ENCODE results near the gene PRKRA. TPM values are rescaled to one million over a fixed set of nuclear protein-coding genes. Genes with fewer than 3 reads are reported as not detected.
"Not testable (repeated sequence)": the region's sequence is repeated elsewhere in the genome, so short reads cannot be mapped to it uniquely, and the experiment has no call there.

PRKRA gene
- total RNA-seq, 3 donors from 2014 or later, result 28.7 to 55.6 (median 31.5) TPM

- DNase-seq, result peak; percentile 66 to 81 (median 74)
- H3K36me3 ChIP-seq (ENCODE audit: low read depth), result no peaks in the 10 kb centered on the region
- H3K4me3 ChIP-seq, result no peak overlapping the region
- intact Hi-C loops (cut with DNase I, micrococcal nuclease), result no loop called here
- H3K4me1 ChIP-seq (ENCODE audit: low read depth), result peaks cover 11% of the 10 kb centered on the region
- peak; percentile 81 for ATAC-seq
- H3K9me3 ChIP-seq, result no peaks in the 10 kb centered on the region
- no peak for TF ChIP-seq CTCF (IDR thresholded peaks at IDR 0.05)
Observed at GRCh38 chr2:178413472-178414265, 37.3 kb downstream of the PRKRA start.

- intact Hi-C loops (cut with DNase I, micrococcal nuclease); H3K36me3 ChIP-seq (ENCODE audit: low read depth): not testable (repeated sequence)
- H3K4me1 ChIP-seq (ENCODE audit: low read depth), result peaks cover 11% of the 10 kb centered on the region
Observed at GRCh38 chr2:178412453-178412852, 38.5 kb downstream of the PRKRA start.

GRCh38 chr2:178412047-178412446 is 38.9 kb downstream of the PRKRA start:
- DNase-seq (peak in 2 of 3 donors; percentile 30 to 35), ATAC-seq (no peak)
- H3K9me3 ChIP-seq, result no peaks in the 10 kb centered on the region
- TF ChIP-seq CTCF (IDR thresholded peaks at IDR 0.05), result no peak
- intact Hi-C loops (cut with DNase I, micrococcal nuclease), result no loop called here
- H3K4me1 ChIP-seq (ENCODE audit: low read depth), result peaks cover 11% of the 10 kb centered on the region
- no peaks in the 10 kb centered on the region for H3K36me3 ChIP-seq (ENCODE audit: low read depth)
- H3K4me3 ChIP-seq, result no peak overlapping the region

More at GRCh38 chr2:178412453-178412852, 38.5 kb downstream of the PRKRA start:
- ATAC-seq, DNase-seq, H3K9me3 ChIP-seq, H3K4me3 ChIP-seq: not testable (repeated sequence)

GRCh38 chr2:178409261-178409660 is 41.7 kb downstream of the PRKRA start:
- DNase-seq (no peak), ATAC-seq (no peak)
- TF ChIP-seq CTCF (IDR thresholded peaks at IDR 0.05), result no peak
- H3K4me1 ChIP-seq (ENCODE audit: low read depth), result peaks cover 10% of the 10 kb centered on the region
- no peaks in the 10 kb centered on the region for H3K9me3 ChIP-seq
- no peak overlapping the region for H3K4me3 ChIP-seq
- intact Hi-C loops (cut with DNase I, micrococcal nuclease), result no loop called here
- H3K36me3 ChIP-seq (ENCODE audit: low read depth), result no peaks in the 10 kb centered on the region

GRCh38 chr2:178404368-178404767 is 46.6 kb downstream of the PRKRA start:
- no peak for TF ChIP-seq CTCF (IDR thresholded peaks at IDR 0.05)
- H3K4me3 ChIP-seq, result no peak overlapping the region
- no peaks in the 10 kb centered on the region for H3K36me3 ChIP-seq (ENCODE audit: low read depth)
- H3K4me1 ChIP-seq (ENCODE audit: low read depth), result no peaks in the 10 kb centered on the region
- H3K9me3 ChIP-seq, result no peaks in the 10 kb centered on the region
- peak; percentile 40 to 50 (median 42) for DNase-seq
- peak; percentile 86 for ATAC-seq
- intact Hi-C loops (cut with DNase I, micrococcal nuclease), result no loop called here

- H3K9me3 ChIP-seq, result no peaks in the 10 kb centered on the region
- no peak for TF ChIP-seq CTCF (IDR thresholded peaks at IDR 0.05)
- DNase-seq (no peak), ATAC-seq (no peak)
- H3K36me3 ChIP-seq (ENCODE audit: low read depth), result no peaks in the 10 kb centered on the region
- H3K4me3 ChIP-seq, result no peak overlapping the region
- intact Hi-C loops (cut with DNase I, micrococcal nuclease), result no loop called here
- no peaks in the 10 kb centered on the region for H3K4me1 ChIP-seq (ENCODE audit: low read depth)
Observed at GRCh38 chr2:178403671-178404306, 47.2 kb downstream of the PRKRA start.

Measured in mucosa of descending colon (tissue), 3 donors.